MCF 10A (cell line): Measurements from ENCODE around the gene VCL. TPM values are rescaled to one million over a fixed set of nuclear protein-coding genes. Genes with fewer than 3 reads are reported as not detected.

ENCODE experiments used
- BruUV-seq: library from RNA; stranded (reverse); fragments of 400-500 nt; replicated peaks from 2 replicates; lab custom pipeline; 2021; lab: Mats Ljungman, UMichigan
- CTCF ChIA-PET: fragments of 300-600 bp; sonication (Branson Sonifier 250); formaldehyde crosslinking; extraction: SDS; loops from one replicate; lab custom pipeline; 2021; ENCODE audit warnings: antibody characterized with exemption, inconsistent platforms; lab: Yijun Ruan, JAX
- POLR2A ChIA-PET: fragments of 300-600, 350-650 bp; sonication (Branson Sonifier 250); formaldehyde crosslinking; extraction: SDS; loops from one replicate; lab custom pipeline; 2020; ENCODE audit warnings: antibody characterized with exemption, inconsistent platforms; lab: Yijun Ruan, JAX
- DNase-seq: peaks from one replicate; pipeline ENCODE4 v3.0.0-alpha.2; 2018; ENCODE audit not compliant: unreplicated experiment
- H3K27ac Mint-ChIP-seq: one replicate; pipeline ENCODE4 v1.8.0; 2022; ENCODE audit warnings: mild to moderate bottlenecking, low read depth, mixed read lengths; ENCODE audit not compliant: unreplicated experiment
- H3K27me3 Mint-ChIP-seq: one replicate; pipeline ENCODE4 v1.8.0; 2022; ENCODE audit warnings: mixed read lengths; ENCODE audit not compliant: insufficient read depth, unreplicated experiment
- H3K36me3 Mint-ChIP-seq: one replicate; pipeline ENCODE4 v1.8.0; 2022; ENCODE audit warnings: mild to moderate bottlenecking, moderate library complexity, mixed read lengths; ENCODE audit not compliant: insufficient read depth, unreplicated experiment
- H3K4me1 Mint-ChIP-seq: one replicate; pipeline ENCODE4 v1.8.0; 2022; ENCODE audit warnings: mixed read lengths; ENCODE audit not compliant: insufficient read depth, unreplicated experiment
- H3K4me3 Mint-ChIP-seq: one replicate; pipeline ENCODE4 v1.8.0; 2022; ENCODE audit warnings: mild to moderate bottlenecking, moderate library complexity, mixed read lengths; ENCODE audit not compliant: unreplicated experiment
- H3K9me3 Mint-ChIP-seq: one replicate; pipeline ENCODE4 v1.8.0; 2022; ENCODE audit warnings: mixed read lengths; ENCODE audit not compliant: unreplicated experiment
- CTCF ChIP-seq: fragments of 200-600 bp; IDR thresholded peaks from one replicate; pipeline ENCODE4 v1.8.0; 2022; ENCODE audit warnings: antibody characterized with exemption, mild to moderate bottlenecking; ENCODE audit not compliant: unreplicated experiment
- intact Hi-C: fragments of 100-400 bp; cut with micrococcal nuclease; formaldehyde crosslinking; loops from 2 replicates; pipeline ENCODE4 v1.14.1; 2022
- total RNA-seq: library from RNA; stranded (reverse); gene quantifications from 2 replicates; pipeline ENCODE4 v1.2.3, GENCODE V29; 2022

Gene VCL
- total RNA-seq, 1 experiment from 2014 or later = 90.2 TPM

GRCh38 chr10:74104480-74104879 is 106.6 kb downstream of the VCL start:
- no peak for TF ChIP-seq CTCF
- intact Hi-C loops = no loop called here
- no peak overlapping the region for H3K27ac Mint-ChIP-seq
- DNase-seq = no peak
- ChIA-PET POLR2A (no interaction called here), CTCF (interaction anchor here (0.6 to 1.9 kb wide), 5 partner anchors 10 to 632 kb away, joined by 3 to 12 read pairs (median 4); no protein-coding TSS in a partner anchor)
- H3K9me3 Mint-ChIP-seq = no peaks in the 10 kb centered on the region
- H3K4me3 Mint-ChIP-seq = no peak overlapping the region
- no TSS peak for BruUV-seq
- H3K36me3 Mint-ChIP-seq = peaks cover 97% of the 10 kb centered on the region
- peaks cover 4% of the 10 kb centered on the region for H3K4me1 Mint-ChIP-seq
- no peaks in the 10 kb centered on the region for H3K27me3 Mint-ChIP-seq

- ChIA-PET CTCF (interaction anchor here (0.6 kb wide), 1 partner anchor 233 kb away, joined by 3 read pairs; no protein-coding TSS in a partner anchor), POLR2A (no interaction called here)
- Mint-ChIP-seq H3K9me3 (no peaks in the 10 kb centered on the region), H3K4me3 (no peak overlapping the region), H3K27me3 (no peaks in the 10 kb centered on the region), H3K36me3 (peaks cover 98% of the 10 kb centered on the region), H3K27ac (no peak overlapping the region), H3K4me1 (no peaks in the 10 kb centered on the region)
- DNase-seq = no peak
- intact Hi-C loops = no loop called here
- no peak for TF ChIP-seq CTCF
- no TSS peak for BruUV-seq
These were observed 107.1 kb downstream of the VCL start for GRCh38 chr10:74104996-74105395.

DNA sequence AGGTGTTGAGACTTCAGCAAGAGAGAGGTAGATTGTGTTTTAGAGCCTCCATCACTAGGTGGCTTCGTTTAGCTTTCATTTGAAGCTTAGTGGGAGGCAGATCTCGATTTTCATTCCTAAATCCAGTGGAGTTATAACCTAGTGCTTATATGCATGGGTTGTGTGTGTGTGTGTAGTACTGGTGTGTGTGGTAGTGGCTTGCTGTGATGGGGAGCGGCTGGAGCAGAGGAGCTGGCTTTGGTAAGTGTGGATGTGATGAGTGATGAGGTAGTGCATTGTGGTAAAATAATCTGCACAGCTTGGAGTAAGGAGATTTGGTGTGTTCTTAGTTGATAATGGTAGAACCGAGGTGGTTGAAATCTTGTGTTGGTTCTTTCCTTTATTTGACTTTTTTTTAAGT is 109.5 kb downstream of the VCL start:
- H3K36me3 Mint-ChIP-seq = peaks cover 100% of the 10 kb centered on the region
- H3K9me3 Mint-ChIP-seq = no peaks in the 10 kb centered on the region
- H3K4me1 Mint-ChIP-seq = no peaks in the 10 kb centered on the region
- ChIA-PET POLR2A (interaction anchor here (0.6 to 1.0 kb wide), 3 partner anchors 36 to 322 kb away, joined by 3 read pairs; partner anchors contain the start of gene ZSWIM8), CTCF (interaction anchor here (0.5 to 3.4 kb wide), 3 partner anchors 27 to 812 kb away, joined by 3 to 16 read pairs (median 3); no protein-coding TSS in a partner anchor)
- intact Hi-C loops = no loop called here
- no TSS peak for BruUV-seq
- TF ChIP-seq CTCF = no peak
- DNase-seq = no peak
- H3K27me3 Mint-ChIP-seq = no peaks in the 10 kb centered on the region
- no peak overlapping the region for H3K27ac Mint-ChIP-seq
- H3K4me3 Mint-ChIP-seq = no peak overlapping the region

GRCh38 chr10:74109452-74109851 is 111.5 kb downstream of the VCL start:
- no peak for DNase-seq
- POLR2A ChIA-PET = interaction anchor here (0.8 to 1.8 kb wide), 3 partner anchors 10 to 29 kb away, joined by 3 to 5 read pairs (median 4); no protein-coding TSS in a partner anchor
- BruUV-seq = no TSS peak
- no peak overlapping the region for H3K27ac Mint-ChIP-seq
- no peak overlapping the region for H3K4me3 Mint-ChIP-seq
- H3K27me3 Mint-ChIP-seq = no peaks in the 10 kb centered on the region
- no peaks in the 10 kb centered on the region for H3K9me3 Mint-ChIP-seq
- intact Hi-C loops = no loop called here
- H3K4me1 Mint-ChIP-seq = no peaks in the 10 kb centered on the region
- CTCF ChIA-PET = interaction anchor here (0.7 to 1.3 kb wide), 3 partner anchors 17 to 174 kb away, joined by 3 to 4 read pairs (median 4); no protein-coding TSS in a partner anchor
- no peak for TF ChIP-seq CTCF
- peaks cover 87% of the 10 kb centered on the region for H3K36me3 Mint-ChIP-seq
